GM08714 (cell line): ENCODE measurements around the gene C22orf42.
"Not testable (repeated sequence)": the region's sequence is repeated elsewhere in the genome, so short reads cannot be mapped to it uniquely, and the experiment has no call there.

ENCODE experiments used
- H3K4me3 ChIP-seq: fragments of 200-500 bp; sonication (Bioruptor generic); 2 replicates; pipeline ENCODE4 v1.5.1; 2014; ENCODE audit warnings: mild to moderate bottlenecking, low read length, inconsistent platforms
- ZNF274 ChIP-seq: IDR thresholded peaks from 2 replicates; pipeline ENCODE4 v1.6.1; 2012; ENCODE audit warnings: mild to moderate bottlenecking, low read depth, low read length

The C22orf42 gene

GRCh38 chr22:32164075-32164860 is 5.2 kb upstream of the C22orf42 start:
- no peak overlapping the region for H3K4me3 ChIP-seq
- no peak for TF ChIP-seq ZNF274

DNA sequence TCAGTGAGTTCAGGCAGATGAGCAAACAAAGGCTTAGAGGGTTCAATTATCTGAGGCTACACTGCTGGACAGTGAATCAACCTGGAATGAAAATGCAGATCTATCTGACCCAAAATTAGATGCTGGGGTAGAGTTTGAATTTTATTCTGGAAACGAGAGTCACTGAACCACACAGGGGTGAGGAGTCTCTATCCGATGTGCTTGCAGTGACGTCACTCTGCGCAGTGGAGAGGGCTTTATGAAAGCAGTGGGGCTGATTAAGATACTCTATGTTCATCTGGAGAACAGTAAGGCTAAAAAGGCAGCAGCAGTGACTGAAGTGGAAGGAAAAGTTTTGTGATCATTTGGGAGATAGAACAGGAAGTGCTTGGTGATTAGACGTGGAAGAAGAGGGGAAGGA is 1.3 kb upstream of the C22orf42 start:
- not testable (repeated sequence) for H3K4me3 ChIP-seq

GRCh38 chr22:32157632-32158031 is 1.5 kb downstream of the C22orf42 start:
- not testable (repeated sequence) for H3K4me3 ChIP-seq

- H3K4me3 ChIP-seq: not testable (repeated sequence)
Measured at GRCh38 chr22:32154727-32155126, 4.4 kb downstream of the C22orf42 start.

- not testable (repeated sequence) for H3K4me3 ChIP-seq
Measured at GRCh38 chr22:32151641-32152040, 7.5 kb downstream of the C22orf42 start.

GRCh38 chr22:32150647-32151046 is 8.5 kb downstream of the C22orf42 start:
- H3K4me3 ChIP-seq: not testable (repeated sequence)

GRCh38 chr22:32148372-32148771 is 10.7 kb downstream of the C22orf42 start:
- not testable (repeated sequence) for H3K4me3 ChIP-seq

DNA sequence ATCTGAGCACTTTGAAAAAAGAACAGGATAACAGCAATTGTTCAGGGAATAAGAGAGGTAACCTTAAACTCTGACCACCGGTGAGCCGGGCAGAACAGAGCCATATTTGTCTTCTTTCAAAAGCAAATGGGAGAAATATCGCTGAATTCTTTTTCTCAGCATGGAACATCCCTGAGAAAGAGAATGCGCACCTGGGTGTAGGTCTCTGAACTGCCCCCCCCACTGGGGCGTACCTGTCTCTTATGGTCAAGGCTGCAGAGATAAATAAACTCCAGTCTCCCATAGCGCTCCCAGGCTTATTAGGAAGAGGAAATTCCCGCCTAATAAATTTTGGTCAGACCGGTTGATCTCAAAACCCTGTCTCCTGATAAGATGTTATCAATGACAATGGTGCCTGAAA is 12.0 kb downstream of the C22orf42 start:
- not testable (repeated sequence) for H3K4me3 ChIP-seq

- no peak overlapping the region for H3K4me3 ChIP-seq
- TF ChIP-seq ZNF274: no peak
Measured at GRCh38 chr22:32144496-32145274, 14.4 kb downstream of the C22orf42 start.

- H3K4me3 ChIP-seq: no peak overlapping the region
- TF ChIP-seq ZNF274: no peak
Measured at GRCh38 chr22:32142600-32142999, 16.5 kb downstream of the C22orf42 start.

GRCh38 chr22:32140688-32141087 is 18.4 kb downstream of the C22orf42 start:
- H3K4me3 ChIP-seq: not testable (repeated sequence)

DNA sequence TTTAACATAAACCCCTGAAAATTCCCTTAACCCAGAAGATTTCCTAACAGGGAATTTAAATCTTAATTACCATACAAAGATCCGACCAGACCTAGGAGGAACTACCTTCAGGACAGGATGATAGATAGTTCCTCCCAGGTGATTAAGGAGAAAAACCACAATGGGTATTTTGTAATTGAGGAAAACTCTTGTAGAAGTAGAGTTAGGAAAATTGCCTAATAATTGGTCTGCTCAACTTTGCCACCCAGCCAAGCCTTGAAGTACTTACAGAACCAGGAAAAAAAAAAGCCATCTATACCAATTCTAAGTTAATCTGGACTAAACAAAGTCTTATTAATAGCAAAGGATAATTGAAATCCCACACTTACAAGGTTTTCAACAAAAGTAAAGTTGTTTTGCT is 20.5 kb downstream of the C22orf42 start:
- not testable (repeated sequence) for H3K4me3 ChIP-seq

DNA sequence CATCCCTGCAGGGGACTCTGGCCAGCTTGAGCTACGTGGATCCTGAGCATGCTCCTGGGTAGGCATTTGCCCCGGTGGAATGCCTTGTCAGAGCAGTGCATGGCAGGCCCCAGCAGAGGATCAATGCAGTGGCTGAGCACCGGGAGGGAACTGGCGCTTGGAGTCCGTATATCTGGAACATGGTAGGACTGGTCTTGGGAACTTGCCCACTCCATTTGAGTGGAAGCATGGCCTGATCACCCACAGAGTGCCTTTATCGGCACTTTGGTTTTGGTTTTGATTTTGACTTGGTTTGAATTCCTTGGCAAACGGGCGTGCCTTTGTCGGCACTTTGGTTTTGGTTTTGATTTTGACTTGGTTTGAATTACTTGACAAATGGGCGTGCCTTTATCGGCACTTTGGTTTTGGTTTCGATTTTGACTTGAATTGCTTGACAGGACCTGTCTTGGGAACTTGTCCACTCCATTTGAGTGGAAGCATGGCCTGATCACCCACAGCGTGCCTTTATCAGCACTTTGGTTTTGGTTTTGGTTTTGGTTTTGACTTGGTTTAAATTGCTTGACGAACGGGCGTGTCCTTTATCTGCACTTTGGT is 21.3 kb downstream of the C22orf42 start:
- peak overlapping the region; percentile 49; the same call in 1 of the 2 replicates for H3K4me3 ChIP-seq

GRCh38 chr22:32136881-32137280 is 22.2 kb downstream of the C22orf42 start:
- H3K4me3 ChIP-seq: not testable (repeated sequence)

DNA sequence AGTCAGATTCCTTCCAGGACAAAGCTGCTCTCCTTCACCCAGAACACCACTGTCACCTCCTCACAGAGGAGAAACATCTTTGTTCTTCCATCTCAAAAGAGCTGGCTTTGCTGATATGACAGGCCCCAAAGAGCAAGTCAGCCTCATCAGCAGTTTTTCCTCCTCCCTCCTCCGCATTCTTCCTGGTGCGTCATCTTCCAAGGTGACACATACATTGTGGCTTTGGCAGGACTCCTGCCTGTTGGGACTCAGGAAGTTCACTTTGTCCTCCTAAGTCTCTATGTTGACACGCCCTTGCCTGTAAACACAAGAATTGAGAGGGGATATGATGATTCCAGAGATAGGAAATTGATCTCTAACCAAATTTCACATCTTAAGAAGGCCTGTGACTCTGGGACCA is 23.1 kb downstream of the C22orf42 start:
- H3K4me3 ChIP-seq: not testable (repeated sequence)

GRCh38 chr22:32134796-32135195 is 24.3 kb downstream of the C22orf42 start:
- not testable (repeated sequence) for H3K4me3 ChIP-seq
